GM18861 (cell line): Measurements from ENCODE around the gene AVPR1B.

Experiments used
- ATAC-seq: cut with Tn5 transposase; IDR thresholded peaks from one replicate; pipeline ENCODE4 v1.9.1; 2021; ENCODE audit not compliant: unreplicated experiment

AVPR1B gene

DNA sequence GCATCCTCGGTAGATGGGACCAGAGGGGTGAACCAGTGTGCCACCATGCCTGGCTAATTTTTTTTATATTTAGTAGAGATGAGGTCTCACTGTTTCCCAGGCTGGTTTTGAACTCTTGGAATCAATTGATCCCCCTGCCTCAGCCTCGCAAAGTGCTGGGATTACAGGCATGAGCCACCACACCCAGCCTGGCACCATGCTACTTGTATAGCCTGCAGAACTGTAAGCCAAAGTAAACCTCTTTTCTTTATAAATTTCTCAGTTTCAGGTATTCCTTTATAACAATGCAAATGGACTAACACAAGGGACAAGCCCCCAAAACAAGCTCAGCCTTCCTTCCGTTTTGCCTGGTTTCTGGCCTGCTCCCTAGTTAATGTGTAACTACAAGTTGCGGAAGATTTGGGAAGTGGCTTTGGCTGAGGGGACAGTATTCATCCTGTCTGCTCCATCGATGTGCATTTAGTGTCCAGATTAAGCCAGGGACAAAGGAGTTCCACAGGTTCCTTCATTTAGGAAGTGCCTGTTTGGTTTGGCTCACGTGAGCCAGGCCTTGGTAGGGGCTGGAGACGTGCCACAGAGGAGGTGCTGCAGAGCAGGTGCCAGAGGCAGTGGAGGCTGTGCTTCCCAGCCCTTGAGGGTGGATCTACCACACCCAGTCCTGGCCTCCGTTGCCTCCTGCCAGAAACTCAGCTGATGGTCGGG, 4.4 kb downstream of the AVPR1B start:
- no peak for ATAC-seq

GRCh38 chr1:206111271-206111927, 5.8 kb downstream of the AVPR1B start:
- ATAC-seq, result no peak

GRCh38 chr1:206110820-206111219, 6.4 kb downstream of the AVPR1B start:
- no peak for ATAC-seq

GRCh38 chr1:206110161-206110560, 7.0 kb downstream of the AVPR1B start:
- ATAC-seq, result no peak

DNA sequence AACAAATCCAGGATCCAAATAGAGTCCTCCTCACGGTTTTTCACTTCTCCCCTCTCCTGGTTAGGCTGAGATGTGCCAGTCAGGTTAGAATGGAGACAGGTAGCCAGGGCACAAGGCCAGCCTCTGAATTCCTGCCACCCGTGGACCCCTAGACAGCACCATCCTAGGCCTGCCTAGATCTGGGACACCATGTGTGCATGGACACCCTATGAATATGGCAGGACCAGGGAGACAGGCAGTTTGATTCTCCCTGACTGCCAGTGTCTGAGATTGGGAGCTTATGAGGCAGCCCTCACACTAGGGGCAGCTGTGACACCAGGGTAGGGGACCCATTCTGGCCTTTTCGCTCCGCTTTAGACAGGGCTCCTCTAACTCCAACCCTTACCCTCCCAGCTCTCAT, 7.5 kb downstream of the AVPR1B start:
- ATAC-seq, result no peak

DNA sequence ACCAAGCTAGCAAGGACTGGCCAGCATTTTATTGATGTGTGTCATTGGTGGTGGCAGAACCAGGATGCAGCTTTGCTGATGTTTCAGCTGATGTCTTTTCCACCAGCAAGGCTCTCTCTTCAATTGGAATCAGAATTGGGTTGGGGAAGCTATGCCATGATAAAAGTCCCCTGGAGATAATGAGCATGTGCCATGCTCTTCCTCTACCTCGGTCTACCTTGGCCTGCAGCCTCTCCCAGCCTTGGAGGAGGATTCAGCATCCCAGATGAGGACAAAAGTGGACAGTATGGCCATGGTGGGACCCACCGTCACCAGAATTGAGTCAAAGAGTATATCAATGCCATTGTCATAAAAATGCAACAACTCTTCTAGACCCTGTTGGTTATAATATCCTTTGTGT, 8.6 kb downstream of the AVPR1B start:
- no peak for ATAC-seq

DNA sequence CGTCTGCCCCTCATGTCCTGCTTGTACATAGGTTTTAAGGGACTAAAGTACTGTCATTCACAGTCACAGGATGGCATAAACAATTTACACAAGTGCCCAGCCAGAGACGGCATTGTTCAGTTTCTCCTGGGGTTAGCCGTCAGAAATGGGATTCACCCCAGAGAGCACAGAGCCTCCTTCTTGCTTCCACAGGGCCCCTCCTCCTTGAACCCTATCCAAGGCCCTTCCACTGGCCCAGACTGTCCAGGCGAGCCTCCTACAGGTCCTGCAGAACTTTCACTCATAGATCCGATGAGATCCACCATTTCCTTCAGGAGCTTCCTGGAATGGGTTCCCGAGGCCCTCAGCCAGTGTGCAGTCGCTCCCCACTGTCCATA, 10.0 kb downstream of the AVPR1B start:
- ATAC-seq, result no peak

- no peak for ATAC-seq
These were observed 10.6 kb downstream of the AVPR1B start for GRCh38 chr1:206106328-206107167.

DNA sequence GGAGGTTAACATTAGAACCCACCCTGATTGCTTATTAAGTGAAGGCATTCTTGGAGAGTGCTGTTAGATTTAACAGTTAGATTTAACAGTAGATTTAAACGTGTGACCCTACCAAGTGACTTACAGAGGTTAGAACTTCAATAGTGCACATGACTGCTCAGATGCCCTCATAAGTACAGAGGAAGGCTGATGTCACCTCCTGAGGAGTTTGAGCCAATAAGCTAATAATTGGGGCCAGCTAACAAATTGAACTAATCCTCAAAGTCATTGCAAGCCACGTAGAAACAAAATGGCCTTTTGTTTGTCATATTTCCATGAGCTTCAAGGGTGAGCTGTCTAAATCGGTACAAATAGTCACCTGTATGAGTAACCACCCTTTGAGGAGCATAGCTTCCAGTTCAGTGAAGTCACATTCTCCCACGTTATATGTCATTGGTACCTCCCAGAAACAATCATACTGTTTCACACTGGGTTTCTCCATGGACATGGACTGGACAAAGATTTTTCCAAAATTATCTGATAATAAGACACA, 11.7 kb downstream of the AVPR1B start:
- no peak for ATAC-seq

DNA sequence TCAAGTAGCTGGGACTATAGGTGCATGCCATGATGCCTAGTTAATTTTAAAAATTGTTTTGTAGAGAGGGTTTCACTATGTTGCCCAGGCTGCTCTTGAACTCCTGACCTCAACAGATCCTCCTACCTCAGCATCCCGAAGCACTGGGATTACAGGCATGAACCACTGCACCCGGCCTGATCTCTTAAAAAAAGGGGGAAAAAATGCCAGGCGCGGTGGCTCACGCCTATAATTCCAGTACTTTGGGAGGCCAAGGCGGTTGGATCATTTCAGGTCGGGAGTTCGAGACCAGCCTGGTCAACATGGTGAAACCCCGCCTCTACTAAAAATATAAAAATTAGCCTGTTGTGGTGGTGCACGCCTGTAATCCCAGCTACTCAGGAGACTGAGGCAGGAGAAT, 13.2 kb downstream of the AVPR1B start:
- ATAC-seq, result no peak

GRCh38 chr1:206102292-206102936, 14.8 kb downstream of the AVPR1B start:
- ATAC-seq, result no peak

DNA sequence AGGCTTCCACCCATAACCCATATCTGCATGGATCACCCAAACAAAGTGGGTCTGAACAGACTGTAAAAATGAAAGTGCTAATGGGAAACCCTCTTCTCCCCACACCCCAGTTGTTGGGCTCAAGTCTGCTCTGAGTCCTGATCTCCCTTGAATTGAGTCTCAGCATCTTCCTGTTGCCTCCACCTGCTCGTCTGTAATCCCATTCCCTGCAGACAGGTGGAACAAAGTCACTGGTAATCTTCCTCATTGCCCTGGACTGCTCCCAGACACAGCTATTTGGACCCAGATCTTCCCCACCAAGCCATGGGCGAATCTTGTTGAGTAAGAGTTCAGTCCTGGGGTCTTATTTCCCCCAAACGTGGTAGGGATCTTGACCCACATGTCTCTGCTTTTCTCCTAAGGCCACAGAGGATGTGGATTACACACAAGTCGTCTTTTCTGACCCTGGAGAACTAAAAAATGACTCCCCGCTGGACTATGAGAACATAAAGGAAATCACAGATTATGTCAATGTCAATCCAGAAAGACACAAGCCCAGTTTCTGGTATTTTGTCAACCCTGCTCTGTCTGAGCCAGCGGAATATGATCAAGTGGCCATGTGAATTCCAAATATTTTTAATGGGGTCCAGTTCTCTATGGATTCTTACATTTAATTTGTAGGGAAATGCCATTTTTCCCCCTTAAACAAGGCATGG, 15.7 kb downstream of the AVPR1B start:
- no peak for ATAC-seq

DNA sequence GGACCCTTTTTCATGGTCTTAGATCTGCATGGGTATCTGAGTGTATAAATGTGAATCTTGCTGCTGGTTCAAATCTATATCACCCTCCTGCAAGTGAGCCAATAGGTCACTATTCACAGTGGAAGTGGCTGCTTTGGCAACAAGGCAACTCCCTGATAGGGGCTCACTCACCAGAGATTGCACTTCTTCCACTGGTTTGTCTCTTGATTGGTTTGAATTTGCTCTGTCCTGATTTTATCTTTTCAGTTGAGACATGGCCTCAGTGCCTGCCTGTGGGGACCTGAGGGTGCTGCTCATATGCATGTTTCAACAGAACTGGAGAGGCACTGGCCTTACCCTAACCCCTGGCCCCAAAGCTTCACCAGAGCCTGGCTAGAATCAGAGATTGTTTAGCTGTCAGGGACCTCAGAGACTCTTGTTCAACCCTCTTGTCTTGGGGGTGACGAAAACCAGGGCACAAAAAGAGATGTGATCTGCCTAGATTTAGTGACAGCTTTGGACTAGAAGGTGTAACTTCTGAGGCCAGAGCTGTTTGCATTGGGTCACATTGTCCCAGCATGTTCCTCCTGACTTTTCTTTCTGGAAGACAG, 16.9 kb downstream of the AVPR1B start:
- no peak for ATAC-seq

DNA sequence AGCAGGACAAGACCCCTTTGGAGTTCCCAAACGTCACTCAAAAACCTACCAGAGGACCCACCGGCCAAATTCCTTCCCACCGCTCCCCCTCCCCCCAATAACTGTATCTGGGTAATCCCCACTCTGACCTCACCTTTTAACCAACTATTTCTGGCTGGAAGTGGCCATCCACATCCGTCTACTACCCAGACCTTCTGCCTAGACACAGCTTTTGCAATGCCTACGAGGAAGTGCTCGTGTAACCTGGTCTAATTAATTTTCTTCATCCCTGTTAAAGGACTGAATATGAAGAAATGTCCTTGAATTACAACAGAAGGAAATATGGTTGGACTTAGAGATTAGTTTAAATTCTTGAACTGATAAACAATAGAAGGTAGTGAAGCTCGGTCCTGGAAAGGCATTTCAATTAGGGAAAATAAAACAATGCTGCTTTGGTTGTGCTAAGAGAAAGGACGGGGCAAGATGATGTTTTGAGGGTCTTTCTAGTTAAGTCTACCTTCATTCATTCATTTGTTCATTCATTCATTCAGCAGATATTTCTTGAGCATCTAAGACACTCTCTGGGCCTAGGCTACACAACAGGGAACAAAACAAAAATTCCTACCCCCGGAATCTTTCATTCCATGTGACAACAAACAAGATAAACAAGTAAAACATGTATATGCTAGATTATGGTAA, 18.8 kb downstream of the AVPR1B start:
- no peak for ATAC-seq

DNA sequence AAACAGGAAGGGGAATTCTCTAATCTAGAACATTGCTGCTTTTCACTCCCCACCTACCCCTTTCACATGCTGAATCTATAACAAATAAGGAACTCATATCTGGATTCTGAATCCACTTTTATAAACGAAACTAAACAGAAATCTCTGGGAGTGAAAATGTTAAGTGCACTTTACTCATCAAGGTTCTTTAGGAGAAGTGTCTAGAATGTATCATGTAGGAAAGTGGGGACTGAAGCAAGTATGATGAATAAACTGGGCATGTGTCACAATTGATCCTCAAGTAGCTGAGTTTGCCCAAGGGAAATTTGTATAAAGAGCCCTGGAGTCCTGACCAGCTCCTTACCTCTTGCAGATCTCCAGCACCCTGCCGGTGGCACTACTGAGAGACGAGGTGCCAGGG, 19.8 kb downstream of the AVPR1B start:
- no peak for ATAC-seq

DNA sequence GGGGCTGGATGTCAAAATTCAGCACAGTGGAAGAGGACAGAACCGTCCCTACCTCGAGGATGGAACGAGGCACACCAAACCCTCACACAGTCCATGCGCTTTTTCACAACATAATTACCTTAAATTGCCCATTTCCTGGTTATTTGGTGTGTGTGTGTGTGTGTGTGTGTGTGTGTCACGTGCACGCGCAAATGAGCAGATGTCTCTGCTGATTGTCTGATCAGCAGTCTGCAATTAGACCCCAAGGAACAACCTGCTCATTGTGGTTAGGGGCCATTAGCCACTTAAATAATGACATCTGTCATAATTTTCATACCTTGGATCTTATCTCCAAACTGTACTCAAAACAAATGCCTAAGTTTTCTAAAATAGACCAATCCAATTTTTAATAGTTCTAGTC, 23.2 kb downstream of the AVPR1B start:
- ATAC-seq, result no peak

- no peak for ATAC-seq
These were observed 27.8 kb downstream of the AVPR1B start for GRCh38 chr1:206089341-206089740.

GRCh38 chr1:206087091-206087490, 30.1 kb downstream of the AVPR1B start:
- ATAC-seq, result no peak

DNA sequence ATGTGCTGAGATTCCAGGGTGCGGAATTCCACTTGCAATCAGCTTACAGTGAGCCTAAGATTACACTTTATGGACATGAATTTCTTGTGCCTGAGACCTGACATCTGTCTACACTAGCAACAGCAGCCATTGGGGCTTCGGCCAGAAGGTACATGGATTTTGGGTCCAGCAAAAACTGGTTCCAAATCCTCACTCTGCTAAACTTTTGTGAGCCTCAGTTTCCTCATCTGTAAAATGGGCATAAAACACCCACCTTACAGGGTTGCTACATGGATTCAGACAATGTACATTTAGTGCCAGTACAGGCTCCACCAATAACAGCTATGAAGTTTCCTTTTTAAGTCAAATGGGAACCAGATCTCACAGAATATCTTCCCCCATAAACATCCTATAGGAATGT, 33.4 kb downstream of the AVPR1B start:
- no peak for ATAC-seq
